Measurements from ENCODE around the gene SLIT3. TPM values are rescaled to one million over a fixed set of nuclear protein-coding genes. Genes with fewer than 3 reads are reported as not detected.

SLIT3 gene
- total and polyA plus RNA-seq, 4 donors, result 4.6 to 48.5 (median 19.8) TPM

DNA sequence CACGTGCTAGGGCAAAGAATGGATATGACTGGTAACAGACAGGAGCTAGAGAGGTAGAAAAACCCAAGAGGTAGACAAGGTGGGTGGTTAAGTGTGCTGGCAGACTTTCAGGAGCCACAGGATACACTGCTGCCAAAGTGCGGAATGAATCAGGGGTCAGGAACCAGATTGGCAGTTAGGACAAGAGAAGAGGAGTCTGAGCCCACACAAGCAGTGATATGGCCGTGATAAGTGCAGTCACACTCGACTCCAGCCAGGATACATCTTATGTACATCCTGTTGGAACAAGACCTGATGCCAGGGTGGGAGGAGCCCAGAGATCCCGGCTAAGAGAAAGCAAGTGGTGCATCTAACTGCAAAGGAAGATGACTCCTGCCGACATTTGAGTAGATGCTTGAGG lies 10.0 kb downstream of the SLIT3 start:
- TF ChIP-seq, protein P1, sequence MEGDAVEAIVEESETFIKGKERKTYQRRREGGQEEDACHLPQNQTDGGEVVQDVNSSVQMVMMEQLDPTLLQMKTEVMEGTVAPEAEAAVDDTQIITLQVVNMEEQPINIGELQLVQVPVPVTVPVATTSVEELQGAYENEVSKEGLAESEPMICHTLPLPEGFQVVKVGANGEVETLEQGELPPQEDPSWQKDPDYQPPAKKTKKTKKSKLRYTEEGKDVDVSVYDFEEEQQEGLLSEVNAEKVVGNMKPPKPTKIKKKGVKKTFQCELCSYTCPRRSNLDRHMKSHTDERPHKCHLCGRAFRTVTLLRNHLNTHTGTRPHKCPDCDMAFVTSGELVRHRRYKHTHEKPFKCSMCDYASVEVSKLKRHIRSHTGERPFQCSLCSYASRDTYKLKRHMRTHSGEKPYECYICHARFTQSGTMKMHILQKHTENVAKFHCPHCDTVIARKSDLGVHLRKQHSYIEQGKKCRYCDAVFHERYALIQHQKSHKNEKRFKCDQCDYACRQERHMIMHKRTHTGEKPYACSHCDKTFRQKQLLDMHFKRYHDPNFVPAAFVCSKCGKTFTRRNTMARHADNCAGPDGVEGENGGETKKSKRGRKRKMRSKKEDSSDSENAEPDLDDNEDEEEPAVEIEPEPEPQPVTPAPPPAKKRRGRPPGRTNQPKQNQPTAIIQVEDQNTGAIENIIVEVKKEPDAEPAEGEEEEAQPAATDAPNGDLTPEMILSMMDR (IDR thresholded peaks at IDR 0.05; ENCODE audit: control extremely low read depth, extremely low read depth), result no peak
- no peaks in the 10 kb centered on the region for H3K27me3 ChIP-seq (ENCODE audit: control insufficient read depth in 3 of 3, insufficient read depth in 3 of 3, low read length in 2 of 3)
- H3K36me3 ChIP-seq (ENCODE audit: control insufficient read depth in 4 of 4, insufficient read depth in 4 of 4, low read length in 4 of 4), result peaks cover 0 to 4% (median 0%) of the 10 kb centered on the region in 4 donors
- WGBS, 2 donors, result 49 to 60% methylated on average over 6 of the region's 6 CpGs
- no peak overlapping the region for H3K4me3 ChIP-seq
- H3K9ac ChIP-seq (ENCODE audit: insufficient read depth in 1 of 2, low read length in 2 of 2), result no peak overlapping the region
- peaks cover 0 to 8% (median 0%) of the 10 kb centered on the region in 4 donors for H3K9me3 ChIP-seq (ENCODE audit: control insufficient read depth in 4 of 4, insufficient read depth in 3 of 4, low read length in 3 of 4)
- H3K27ac ChIP-seq (ENCODE audit: low read depth in 1 of 2, low read length in 1 of 2), result no peak overlapping the region
- peaks cover 2 to 22% (median 4%) of the 10 kb centered on the region in 5 donors for H3K4me1 ChIP-seq (ENCODE audit: control insufficient read depth in 5 of 5, insufficient read depth in 5 of 5, low read length in 5 of 5)
- peak; percentile 26 to 70 (median 35) for DNase-seq
- no peak for ATAC-seq (ENCODE audit: insufficient read depth, low FRiP score)

DNA sequence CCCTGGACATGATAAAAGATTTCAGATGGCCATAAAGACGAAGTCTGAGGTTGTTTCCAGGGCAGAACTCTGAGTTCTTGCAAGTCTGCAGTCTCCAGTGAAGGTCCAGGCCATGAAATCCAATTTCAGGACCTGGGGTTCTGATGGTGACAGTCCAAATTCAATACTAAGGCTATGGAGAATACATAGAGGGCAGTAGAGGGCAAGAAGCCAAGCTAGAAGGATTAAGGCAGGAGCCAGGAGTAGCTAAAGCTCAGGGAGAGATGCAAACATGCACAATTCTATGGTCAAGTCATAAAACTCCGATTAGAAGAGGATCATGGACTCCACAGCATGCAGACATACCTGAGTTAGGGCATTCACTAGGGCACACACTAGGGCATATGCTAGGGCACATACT lies 11.4 kb downstream of the SLIT3 start:
- WGBS, 2 donors, result 58 to 73% methylated on average over 2 of the region's 2 CpGs

DNA sequence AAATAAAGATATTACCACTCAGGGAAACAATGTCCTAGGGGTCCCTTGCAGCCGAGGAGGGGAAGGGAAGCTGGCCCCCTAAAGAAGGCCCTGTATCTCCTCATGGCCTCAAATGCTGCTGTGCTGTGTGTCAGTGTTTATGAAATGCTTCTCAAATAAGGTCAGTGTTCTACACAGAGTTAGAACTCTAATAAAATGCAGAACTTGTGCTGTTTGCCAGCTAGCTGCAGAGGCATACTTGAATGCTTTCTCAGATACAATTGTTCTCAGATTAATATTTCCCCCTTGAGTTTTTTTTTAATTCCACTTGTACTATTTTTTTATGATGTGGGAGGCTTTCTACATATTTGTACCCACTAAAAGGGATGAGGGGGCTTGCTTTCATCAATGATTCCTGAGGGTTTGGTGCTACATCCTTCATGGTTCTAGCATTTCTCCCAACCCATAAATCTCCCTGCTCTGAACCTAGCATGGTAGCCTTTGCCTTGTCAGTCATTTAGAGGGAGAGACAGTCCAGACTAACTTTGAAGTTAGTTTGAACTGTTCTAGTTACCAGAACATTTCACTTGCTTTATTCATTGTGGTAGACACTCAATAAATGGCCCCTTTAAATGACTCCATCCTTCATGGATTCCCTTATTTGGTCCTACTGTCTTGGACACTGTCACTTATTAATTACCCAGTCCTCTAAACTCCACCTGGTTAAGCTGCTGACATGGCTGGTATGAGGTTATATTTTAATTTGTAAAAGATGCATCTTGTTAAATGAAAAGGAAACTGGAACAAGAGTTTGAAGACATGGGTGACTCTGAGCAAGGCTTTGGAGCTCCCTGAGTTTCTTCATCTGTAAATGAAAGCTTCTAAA lies 12.6 kb downstream of the SLIT3 start:
- no peaks in the 10 kb centered on the region for H3K36me3 ChIP-seq (ENCODE audit: control insufficient read depth in 4 of 4, insufficient read depth in 4 of 4, low read length in 4 of 4)

More for the DNA sequence above, 11.4 kb downstream of the SLIT3 start:
- no peak overlapping the region for H3K9ac ChIP-seq (ENCODE audit: insufficient read depth in 1 of 2, low read length in 2 of 2)
- no peak overlapping the region for H3K4me3 ChIP-seq
- H3K9me3 ChIP-seq (ENCODE audit: control insufficient read depth in 4 of 4, insufficient read depth in 3 of 4, low read length in 3 of 4), result peaks cover 0 to 13% (median 2%) of the 10 kb centered on the region in 4 donors
- ATAC-seq (ENCODE audit: insufficient read depth, low FRiP score) (no peak), DNase-seq (peak in 1 of 3 donors; percentile 37)
- TF ChIP-seq, protein P1 (IDR thresholded peaks at IDR 0.05; ENCODE audit: control extremely low read depth, extremely low read depth), result no peak
- H3K4me1 ChIP-seq (ENCODE audit: control insufficient read depth in 5 of 5, insufficient read depth in 5 of 5, low read length in 5 of 5), result peaks cover 2 to 15% (median 4%) of the 10 kb centered on the region in 5 donors
- H3K27me3 ChIP-seq (ENCODE audit: control insufficient read depth in 3 of 3, insufficient read depth in 3 of 3, low read length in 2 of 3), result no peaks in the 10 kb centered on the region
- H3K27ac ChIP-seq (ENCODE audit: low read depth in 1 of 2, low read length in 1 of 2), result no peak overlapping the region
- peaks cover 0 to 4% (median 0%) of the 10 kb centered on the region in 4 donors for H3K36me3 ChIP-seq (ENCODE audit: control insufficient read depth in 4 of 4, insufficient read depth in 4 of 4, low read length in 4 of 4)

More for the DNA sequence above, 12.6 kb downstream of the SLIT3 start:
- H3K9ac ChIP-seq (ENCODE audit: insufficient read depth in 1 of 2, low read length in 2 of 2), result no peak overlapping the region
- DNase-seq (peak in 1 of 3 donors; percentile 15), ATAC-seq (ENCODE audit: insufficient read depth, low FRiP score) (no peak)
- H3K27me3 ChIP-seq (ENCODE audit: control insufficient read depth in 3 of 3, insufficient read depth in 3 of 3, low read length in 2 of 3), result no peaks in the 10 kb centered on the region
- 45 to 56% methylated on average over 1 of the region's 1 CpG for WGBS, 2 donors
- H3K4me1 ChIP-seq (ENCODE audit: control insufficient read depth in 5 of 5, insufficient read depth in 5 of 5, low read length in 5 of 5), result peaks cover 0 to 11% (median 3%) of the 10 kb centered on the region in 5 donors
- peaks cover 0 to 13% (median 2%) of the 10 kb centered on the region in 4 donors for H3K9me3 ChIP-seq (ENCODE audit: control insufficient read depth in 4 of 4, insufficient read depth in 3 of 4, low read length in 3 of 4)
- no peak overlapping the region for H3K27ac ChIP-seq (ENCODE audit: low read depth in 1 of 2, low read length in 1 of 2)
- TF ChIP-seq, protein P1 (IDR thresholded peaks at IDR 0.05; ENCODE audit: control extremely low read depth, extremely low read depth), result no peak
- no peak overlapping the region for H3K4me3 ChIP-seq
